Dedifferentiated amniotic fluid mesenchymal stem cell (primary cell): ENCODE measurements around the gene WDHD1.
"Not testable (repeated sequence)": the region's sequence is repeated elsewhere in the genome, so short reads cannot be mapped to it uniquely, and the experiment has no call there.

ENCODE experiments used
- DNase-seq: peaks from one replicate; pipeline ENCODE4 v3.0.0-alpha.2; 2016; ENCODE audit errors: extremely low spot score

Gene WDHD1

DNA sequence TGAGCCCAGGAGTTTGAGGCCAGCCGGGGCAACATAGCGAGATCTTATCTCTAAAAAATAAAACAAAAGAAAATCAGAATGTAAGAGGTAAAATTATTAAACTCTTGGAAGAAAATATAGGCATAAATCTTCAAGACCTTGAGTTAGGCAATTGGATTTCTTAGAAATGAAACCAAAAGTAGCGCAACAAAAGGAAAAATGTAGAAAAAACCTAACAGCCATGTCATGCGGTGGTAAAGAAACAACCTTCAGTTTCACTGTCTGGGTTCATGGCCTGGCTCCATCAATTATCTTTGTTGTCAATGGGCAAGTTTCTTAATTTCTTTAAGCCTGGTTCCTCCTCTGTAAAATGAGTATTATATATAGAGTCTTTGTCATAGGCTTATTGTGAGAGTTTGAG, 118.7 kb downstream of the WDHD1 start:
- no peak for DNase-seq

DNA sequence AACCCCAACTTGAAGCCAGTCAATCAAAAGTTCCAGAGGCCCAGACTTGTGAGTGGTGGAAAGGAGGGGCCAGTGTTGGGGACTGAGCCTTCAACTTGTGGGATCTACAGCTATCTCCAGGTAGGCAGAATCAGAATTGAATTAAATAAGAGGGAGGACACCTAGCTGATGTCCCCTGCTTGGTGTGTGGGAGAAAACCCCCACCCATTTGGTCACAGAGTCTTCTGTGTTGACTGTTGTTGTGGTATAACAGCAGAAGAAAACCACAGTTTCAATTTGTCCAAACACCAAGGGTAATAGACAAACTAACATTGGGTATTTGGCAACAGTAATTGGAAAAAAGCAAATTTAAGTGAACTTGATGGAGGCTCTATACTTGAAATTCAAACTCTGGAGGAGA, 120.8 kb downstream of the WDHD1 start:
- no peak for DNase-seq

DNA sequence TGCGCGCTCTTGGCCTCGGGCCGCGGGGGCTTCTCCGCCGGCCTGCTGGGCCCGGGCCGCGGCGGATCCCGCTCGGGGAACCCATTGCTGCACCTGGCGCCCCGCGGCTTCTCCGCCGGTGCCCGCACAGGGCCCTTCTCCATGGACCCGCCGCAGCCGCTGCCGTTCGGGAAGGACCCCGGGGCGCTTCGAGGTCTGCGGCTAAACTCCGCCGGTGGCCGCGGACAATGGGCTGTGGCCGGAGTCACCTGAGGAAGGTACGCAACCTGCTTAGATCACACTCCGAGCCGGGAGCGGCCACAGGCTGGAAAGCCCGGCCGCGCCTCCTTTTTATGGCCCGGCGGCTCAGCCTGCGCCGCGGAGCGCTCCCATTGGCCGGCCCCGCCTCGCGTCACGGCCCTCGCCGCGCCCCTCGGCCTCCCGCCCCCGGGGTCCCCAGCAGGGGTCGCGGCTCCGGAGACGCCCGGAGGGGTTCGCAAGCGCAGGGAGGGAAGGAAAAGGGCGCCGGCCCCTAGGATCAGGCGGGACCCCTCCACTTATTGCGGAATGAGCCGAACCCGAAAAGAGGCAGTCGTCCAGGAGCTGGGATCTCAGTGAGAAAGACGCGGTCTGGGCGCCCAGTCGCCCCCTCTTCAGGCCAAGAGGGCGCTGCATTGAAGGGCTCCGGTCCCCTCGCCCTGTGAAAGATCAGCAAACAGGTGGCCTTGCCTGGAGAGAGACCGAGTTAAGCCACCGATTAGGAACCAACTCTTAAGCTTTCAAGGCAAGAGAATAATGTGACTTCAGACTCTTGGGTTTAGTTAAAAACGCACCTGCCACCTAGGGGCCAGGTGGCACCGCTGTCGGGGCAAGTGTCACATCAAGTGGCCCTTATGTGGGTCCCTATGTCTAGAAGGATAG, 124.1 kb downstream of the WDHD1 start, which contains the start of gene GCH1:
TSS of gene GCH1 (minus strand) at position 306 of the 900 bp plus-strand sequence. CDS start at position 143, 163 bp downstream.
- DNase-seq: no peak

DNA sequence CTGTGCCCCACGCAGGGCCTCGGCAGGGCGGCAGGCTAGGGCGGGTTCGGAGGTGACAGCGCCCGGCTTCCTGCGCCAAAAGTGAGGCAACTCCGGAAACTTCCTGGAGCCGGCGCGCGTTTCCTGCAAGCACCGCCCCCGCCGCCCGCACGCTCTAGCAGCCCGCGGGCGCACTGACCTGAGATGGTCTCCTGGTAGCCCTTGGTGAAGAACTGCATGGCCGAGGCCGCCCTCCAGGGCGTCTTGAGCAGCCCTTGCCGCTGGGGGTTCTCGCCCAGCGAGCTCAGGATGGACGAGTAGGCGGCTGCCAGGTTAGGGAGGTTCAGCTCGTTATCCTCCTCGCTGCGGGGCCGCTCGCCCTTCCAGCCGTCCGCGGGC, 124.8 kb downstream of the WDHD1 start:
- no peak for DNase-seq

DNA sequence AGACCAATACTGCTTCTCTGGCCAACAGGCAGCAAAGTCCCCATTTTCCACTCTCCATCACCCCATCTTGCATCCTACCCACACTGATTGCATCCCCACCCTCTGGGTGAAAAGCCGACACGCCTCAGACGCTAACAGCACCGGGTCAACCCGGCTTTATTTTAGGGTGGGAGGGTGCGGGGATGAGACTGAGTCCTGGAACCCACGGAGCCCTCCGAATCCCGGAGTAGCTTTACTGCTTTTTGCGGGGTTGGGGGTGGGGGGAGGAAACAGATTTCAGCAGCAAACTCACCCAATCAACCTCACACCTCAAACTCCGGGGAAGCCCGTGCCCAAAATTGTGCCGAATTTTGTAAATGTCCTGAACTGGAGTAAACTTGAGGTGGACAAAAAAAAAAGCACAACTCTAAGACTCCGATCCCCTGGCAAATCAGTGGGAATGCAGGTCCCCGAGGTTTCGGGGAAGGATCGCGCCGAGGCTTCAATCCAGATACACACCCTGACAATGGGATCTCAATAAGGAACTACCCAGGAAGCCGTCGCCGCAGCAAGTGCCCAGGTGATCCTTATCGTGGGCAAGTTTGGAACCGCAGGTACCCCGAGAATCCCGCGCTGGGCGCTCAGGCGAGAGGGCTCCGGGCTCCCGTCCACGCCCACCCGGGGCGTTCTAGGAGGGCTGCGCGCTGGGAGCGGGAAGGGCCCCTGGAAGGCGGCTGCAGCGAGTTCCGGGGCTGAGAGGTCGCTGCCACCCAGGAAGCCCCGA, 125.3 kb downstream of the WDHD1 start:
- DNase-seq: no peak

DNA sequence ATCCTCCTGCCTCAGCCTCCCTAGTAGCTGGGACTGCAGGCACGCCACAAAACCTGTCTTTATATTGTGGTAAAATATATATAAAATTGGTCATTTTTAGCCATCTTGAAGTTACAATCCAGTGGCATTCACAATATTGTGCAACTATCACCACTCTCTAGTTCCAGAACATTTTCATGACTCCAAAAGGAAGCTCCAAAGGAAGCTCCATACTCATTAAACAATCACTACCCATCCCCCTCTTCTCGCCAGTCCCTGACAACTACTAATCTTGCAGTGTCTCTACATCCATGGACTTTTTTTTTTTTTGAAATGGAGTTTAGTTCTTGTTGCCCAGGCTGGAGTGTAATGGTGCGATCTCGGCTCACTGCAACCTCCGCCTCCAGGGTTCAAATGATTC, 127.3 kb downstream of the WDHD1 start:
- DNase-seq: no peak

DNA sequence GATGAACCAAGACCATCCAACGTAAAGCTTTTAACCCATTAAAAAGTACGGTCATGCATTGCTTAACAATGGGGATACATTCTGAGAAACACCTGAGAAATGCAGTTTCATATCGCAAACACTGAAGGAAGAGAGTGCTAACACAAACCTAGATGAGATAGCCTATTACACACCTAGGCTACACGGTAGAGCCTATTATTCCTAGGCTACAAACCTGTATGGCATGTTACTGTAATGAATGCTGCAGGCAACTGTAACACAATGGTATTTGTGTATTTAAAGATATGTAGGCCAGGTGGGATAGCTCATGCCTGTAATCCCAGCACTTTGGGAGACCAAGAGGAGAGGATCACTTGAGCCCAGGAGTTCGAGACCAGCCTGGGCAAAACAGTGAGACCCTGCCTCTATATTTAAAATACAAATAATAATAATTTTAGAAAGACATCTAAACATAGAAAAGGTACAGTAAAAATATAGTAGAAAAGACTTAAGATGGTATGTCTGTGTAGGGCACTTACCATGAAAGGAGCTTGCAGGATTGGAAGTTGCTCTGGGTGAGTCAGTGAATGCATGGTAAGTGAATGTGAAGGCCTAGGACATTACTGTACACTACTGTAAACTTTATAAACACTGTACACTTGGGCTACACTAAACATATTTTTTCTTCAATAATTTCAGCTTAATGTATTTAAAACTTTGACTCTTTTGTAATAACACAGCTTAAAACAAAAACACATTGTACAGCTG, 128.9 kb downstream of the WDHD1 start:
- DNase-seq: not testable (repeated sequence)

DNA sequence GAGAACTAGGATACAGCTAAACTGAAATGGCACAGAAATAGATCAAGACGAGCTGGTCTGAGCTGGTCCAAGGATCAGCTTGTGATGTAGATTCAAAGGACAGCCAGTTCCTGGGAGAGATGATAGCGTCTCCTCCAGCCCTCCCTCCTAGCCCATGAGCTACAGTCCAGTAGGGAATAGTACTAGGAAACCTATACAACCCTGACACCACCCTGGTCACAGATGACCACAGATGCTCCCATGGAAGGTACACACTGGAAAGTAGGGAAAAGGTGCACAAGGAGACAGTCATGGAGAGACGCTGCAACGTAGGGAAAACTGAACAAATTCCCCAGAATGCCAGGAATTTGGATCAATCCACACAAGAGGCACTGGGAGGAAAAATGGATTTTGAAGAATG, 131.2 kb downstream of the WDHD1 start:
- DNase-seq: no peak

DNA sequence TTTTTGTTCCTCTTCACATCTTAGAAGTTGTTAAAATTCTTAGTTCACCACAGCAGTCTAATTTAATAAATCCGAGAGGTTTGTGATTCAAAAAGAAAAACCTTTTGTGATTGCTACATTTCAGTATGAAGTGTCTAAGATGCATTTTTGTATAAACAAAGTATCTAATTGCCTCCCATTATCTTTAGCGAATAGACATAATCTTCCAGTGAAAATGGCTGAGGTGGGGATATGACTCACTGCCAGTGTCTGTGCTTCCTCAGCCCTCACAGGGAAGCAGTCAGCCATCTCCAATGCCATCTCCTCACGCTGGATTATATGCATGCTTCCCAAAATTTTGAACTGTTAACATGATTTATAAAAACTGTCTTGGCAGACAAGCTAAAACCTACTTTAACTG, 131.9 kb downstream of the WDHD1 start:
- DNase-seq: no peak

DNA sequence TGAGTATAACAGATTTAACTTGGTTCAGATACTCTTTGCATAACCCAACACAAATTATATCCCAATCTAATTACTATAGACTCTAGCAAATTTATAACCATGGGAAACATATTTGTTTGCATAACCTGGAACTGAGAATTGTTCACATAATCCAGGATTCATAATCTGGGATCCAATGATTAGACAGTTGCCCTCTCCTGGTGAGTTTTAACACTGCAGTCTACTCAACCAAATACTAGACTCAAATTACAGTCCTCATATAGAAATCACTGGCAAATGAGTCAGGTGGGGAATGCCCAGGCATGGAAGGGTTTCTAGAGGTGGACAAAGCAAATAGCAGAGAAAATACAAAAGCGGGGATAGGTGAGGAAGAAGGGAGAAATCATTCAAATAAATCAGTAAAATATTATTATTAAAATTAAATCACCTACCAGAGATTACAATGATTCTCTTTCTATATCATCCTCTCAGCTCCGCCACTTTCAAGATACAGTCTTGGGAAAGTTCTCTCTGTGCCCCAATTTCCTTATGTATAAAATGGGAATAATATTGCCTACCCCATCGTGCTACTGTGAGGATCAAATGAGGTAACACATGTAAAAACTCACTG, 133.6 kb downstream of the WDHD1 start:
- peak; percentile 69 for DNase-seq

DNA sequence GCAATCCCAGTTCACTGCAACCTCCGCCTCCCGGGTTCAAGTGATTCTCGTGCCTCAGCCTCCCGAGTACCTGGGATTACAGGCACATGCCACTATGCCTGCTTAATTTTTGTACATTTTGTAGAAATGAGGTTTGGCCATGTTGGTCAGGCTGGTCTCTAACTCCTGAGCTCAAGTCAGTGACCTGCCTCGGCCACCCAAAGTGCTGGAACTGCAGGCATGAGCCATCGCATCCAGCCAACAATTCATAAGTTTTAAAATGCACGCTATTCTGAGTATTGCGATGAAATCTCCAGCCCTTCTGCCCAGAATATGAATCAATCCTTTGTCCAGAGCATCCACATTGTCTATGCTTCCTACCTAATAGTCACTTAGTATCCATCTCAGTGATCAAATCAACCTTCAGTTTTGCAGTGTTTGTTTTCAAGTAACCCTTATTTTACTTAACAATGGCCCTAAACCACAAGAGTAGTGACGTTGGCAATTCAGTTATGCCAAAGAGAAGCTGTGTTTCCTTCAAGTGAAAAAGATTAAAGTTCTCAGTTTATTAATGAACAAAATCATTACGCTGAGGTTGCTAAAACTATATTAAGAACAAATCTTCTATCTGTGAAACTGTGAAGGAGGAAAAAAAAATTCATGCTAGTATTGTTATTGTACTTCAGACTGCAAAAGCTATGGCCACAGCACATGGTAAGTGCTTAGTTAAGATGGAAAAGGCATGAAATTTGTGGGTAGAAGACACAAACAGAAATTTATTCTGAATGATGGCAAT, 135.2 kb downstream of the WDHD1 start:
- no peak for DNase-seq

DNA sequence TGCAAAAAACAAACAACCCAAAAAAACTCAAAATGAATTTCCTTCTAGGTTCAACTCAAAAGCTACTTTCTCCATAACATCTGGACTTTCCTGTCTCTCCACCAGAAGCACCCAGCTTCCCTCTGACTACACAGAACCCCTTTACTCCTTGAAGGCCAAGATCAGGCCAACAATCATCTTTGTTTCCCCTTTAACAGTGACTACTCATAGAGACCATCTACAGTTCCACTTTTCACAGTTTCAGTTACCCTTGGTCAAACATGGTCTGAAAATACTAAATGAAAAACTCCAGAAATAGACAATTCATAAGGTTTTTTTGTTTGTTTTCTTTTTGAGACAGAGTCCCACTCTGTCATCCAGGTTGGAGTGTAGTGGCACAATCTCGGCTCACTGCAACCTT, 136.1 kb downstream of the WDHD1 start:
- no peak for DNase-seq

DNA sequence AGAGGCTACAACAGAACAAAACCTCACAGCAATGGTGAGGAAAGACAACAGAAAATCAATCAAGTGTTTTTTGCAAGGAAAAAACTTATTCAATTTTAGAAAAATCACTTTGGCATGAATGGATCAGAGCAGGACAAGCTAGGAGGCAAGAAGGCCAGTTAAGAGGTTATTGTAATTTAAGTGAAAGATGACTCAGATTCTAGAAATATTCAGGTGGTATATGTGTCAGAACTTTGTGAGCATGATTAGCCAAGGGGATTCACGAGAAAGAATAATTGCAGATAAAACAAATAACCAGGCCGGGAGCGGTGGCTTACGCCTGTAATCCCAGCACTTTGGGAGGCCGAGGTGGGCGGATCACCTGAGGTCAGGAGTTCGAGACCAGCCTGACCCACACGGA, 137.0 kb downstream of the WDHD1 start:
- DNase-seq: no peak
